Ovary (tissue), 9 donors: ENCODE measurements around the gene RNF123. TPM values are rescaled to one million over a fixed set of nuclear protein-coding genes. Genes with fewer than 3 reads are reported as not detected.

Experiments used
- DNase-seq, 5 donors: peaks; one replicate each; pipeline ENCODE4 v3.0.0-alpha.2; 2019 to 2020
- H3K27ac ChIP-seq, 2 donors: fragments of 200-600 bp; one replicate each; pipeline versions ENCODE4 v1.5.1 to v1.8.0; 2019 to 2022
- H3K27me3 ChIP-seq: fragments of 200-600 bp; one replicate; pipeline ENCODE4 v1.8.0; 2022
- H3K36me3 ChIP-seq: fragments of 200-600 bp; sonication (generic); one replicate; pipeline ENCODE4 v1.5.1; 2019
- H3K4me1 ChIP-seq: one replicate; pipeline ENCODE4 v1.8.1; 2013; ENCODE audit warnings: mild to moderate bottlenecking, moderate library complexity; ENCODE audit not compliant: insufficient read depth
- H3K4me3 ChIP-seq: fragments of 200-600 bp; sonication (generic); one replicate; pipeline ENCODE4 v1.5.1; 2017
- H3K9me3 ChIP-seq, 2 donors: fragments of 200-600 bp in 1 of 2; sonication (generic) in 1 of 2; one replicate each; pipeline versions ENCODE4 v1.5.1 to v1.8.1; 2013 to 2019; ENCODE audit warnings: mild to moderate bottlenecking in 1 of 2, moderate library complexity in 1 of 2
- EP300 ChIP-seq: sonication (generic); formaldehyde crosslinking; IDR thresholded peaks from one replicate; pipeline ENCODE4 v1.6.1; 2017; ENCODE audit warnings: antibody characterized with exemption
- POLR2A ChIP-seq: fragments of 450-650 bp; IDR thresholded peaks from one replicate; pipeline ENCODE4 v1.6.1; 2017; ENCODE audit warnings: antibody characterized with exemption, mild to moderate bottlenecking, moderate library complexity
- WGBS, 3 donors: extraction: QIAGEN DNeasy Blood & Tissue Kit in 1 of 3; methylation state at CpG; one replicate each; pipeline versions ENCODE4 v1.1.5 to v1.1.7; 2013 to 2017; 5-methylcytosine and 5-hydroxymethylcytosine counted together
- intact Hi-C, 4 donors: fragments of 100-400 bp; cut with DNase I; formaldehyde crosslinking; loops; one replicate each; pipeline versions ENCODE4 v1.11.0 to v1.15.1; 2022 to 2023
- polyA plus RNA-seq, 2 donors: library from polyadenylated mRNA; stranded (reverse); fragments of 200-250 nt in 1 of 2; fragments of 350-450 nt in 1 of 2; fragmentation: Illumina TruSeq in 1 of 2; extraction: RNeasy Lipid Tissue Mini Kit (QIAGEN cat#74804) in 1 of 2; gene quantifications; one replicate each; pipeline ENCODE4 v1.2.3, GENCODE V29; 2013 to 2014
- total RNA-seq, 7 donors: library from RNA; depleted of rRNA in 2 of 7; stranded (reverse); fragments of >200 nt in 2 of 7; fragmentation: NEBNext Ultra II Directional in 3 of 7; extraction: Animal tissue kit (Norgen Biotek cat#: 25700) in 3 of 7; gene quantifications; one replicate each; pipeline versions ENCODE4 v1.1.0 to v1.2.4, GENCODE V29; 2016 to 2023
- TF ChIP-seq, protein P1 (sequence below), 3 donors: fragments of 450-650 bp in 2 of 3; fragments of 200-600 bp in 1 of 3; IDR thresholded peaks; one replicate each; pipeline versions ENCODE4 v1.5.1 to v1.8.0; 2016 to 2022; ENCODE audit warnings: antibody characterized with exemption in 3 of 3, mild to moderate bottlenecking in 1 of 3
- donor health status: DM: no; HTN: no; CAD: no; lungs with moderate emphysema.
- donor health status: DM: no; HTN: no; CAD: no.
- donor health status: Bipolar disorder and iron deficiency.
- donor health status: DM: yes; HTN: yes; CAD: no.
- donor health status: DM: no; HTN: no; CAD: no.
- donor health status: DM: yes; HTN: yes; CAD: no.

Gene RNF123
- total and polyA plus RNA-seq, 9 donors: 15.9 to 37.6 (median 24.0) TPM

DNA sequence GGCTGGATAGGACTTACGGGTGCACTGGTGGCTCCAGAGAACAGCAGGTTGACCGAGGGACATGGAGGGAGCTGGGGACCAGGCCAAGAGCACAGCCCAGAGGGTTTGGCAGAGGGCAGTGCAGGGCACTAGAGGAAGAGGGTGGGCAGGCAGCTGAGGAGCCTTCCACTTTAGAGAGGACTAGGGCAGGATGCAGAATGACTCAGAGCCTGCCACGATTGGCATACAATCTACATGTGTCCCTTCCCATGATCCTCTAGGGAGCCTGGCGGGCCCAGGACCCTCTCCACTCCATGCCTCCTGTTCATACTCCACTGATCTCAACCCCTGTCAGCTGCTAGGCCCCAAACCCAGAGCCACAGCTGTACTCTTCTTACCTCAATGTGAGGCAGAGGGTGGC is 29.6 kb upstream of the RNF123 start:
- TF ChIP-seq, protein P1, sequence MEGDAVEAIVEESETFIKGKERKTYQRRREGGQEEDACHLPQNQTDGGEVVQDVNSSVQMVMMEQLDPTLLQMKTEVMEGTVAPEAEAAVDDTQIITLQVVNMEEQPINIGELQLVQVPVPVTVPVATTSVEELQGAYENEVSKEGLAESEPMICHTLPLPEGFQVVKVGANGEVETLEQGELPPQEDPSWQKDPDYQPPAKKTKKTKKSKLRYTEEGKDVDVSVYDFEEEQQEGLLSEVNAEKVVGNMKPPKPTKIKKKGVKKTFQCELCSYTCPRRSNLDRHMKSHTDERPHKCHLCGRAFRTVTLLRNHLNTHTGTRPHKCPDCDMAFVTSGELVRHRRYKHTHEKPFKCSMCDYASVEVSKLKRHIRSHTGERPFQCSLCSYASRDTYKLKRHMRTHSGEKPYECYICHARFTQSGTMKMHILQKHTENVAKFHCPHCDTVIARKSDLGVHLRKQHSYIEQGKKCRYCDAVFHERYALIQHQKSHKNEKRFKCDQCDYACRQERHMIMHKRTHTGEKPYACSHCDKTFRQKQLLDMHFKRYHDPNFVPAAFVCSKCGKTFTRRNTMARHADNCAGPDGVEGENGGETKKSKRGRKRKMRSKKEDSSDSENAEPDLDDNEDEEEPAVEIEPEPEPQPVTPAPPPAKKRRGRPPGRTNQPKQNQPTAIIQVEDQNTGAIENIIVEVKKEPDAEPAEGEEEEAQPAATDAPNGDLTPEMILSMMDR (IDR thresholded peaks at IDR 0.05): no peak
- TF ChIP-seq POLR2A (no peak), EP300 (no peak)
- no peak overlapping the region for H3K27ac ChIP-seq
- H3K9me3 ChIP-seq: no peaks in the 10 kb centered on the region
- no peak overlapping the region for H3K4me3 ChIP-seq
- WGBS, 3 donors: 78 to 83% (median 83%) methylated on average over 4 of the region's 4 CpGs
- no peak for DNase-seq
- intact Hi-C loops: no loop called here
- H3K27me3 ChIP-seq: no peaks in the 10 kb centered on the region
- no peaks in the 10 kb centered on the region for H3K4me1 ChIP-seq
- H3K36me3 ChIP-seq: no peaks in the 10 kb centered on the region

DNA sequence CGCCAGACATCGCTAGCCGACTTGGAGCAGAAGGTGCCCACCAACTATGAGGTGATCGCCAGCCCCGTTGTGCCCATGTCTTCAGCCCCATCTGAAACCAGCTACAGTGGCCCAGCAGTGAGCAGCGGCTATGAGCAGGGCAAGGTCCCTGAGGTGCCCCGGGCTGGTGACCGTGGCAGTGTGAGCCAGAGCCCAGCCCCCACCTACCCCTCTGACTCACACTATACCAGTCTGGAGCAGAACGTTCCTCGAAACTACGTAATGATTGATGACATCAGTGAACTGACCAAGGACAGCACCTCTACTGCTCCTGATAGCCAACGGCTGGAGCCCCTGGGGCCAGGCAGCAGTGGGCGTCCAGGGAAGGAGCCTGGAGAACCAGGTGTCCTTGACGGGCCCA is 28.1 kb upstream of the RNF123 start:
- WGBS, 3 donors: 71 to 80% (median 74%) methylated on average over 14 of the region's 14 CpGs
- intact Hi-C loops: no loop called here

DNA sequence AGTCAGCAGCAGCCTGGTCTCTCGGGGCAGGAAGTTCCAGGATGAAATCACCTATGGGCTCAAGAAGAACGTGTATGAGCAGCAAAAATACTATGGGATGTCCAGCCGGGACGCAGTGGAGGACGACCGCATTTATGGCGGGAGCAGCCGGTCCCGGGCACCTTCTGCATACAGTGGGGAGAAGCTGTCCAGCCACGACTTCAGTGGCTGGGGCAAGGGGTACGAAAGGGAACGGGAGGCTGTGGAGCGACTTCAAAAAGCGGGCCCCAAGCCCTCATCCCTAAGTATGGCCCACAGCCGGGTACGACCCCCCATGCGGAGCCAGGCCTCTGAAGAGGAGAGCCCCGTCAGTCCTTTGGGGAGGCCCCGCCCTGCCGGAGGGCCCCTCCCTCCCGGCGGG is 27.3 kb upstream of the RNF123 start:
- no peaks in the 10 kb centered on the region for H3K27me3 ChIP-seq
- WGBS, 3 donors: 85 to 86% (median 86%) methylated on average over 22 of the region's 22 CpGs

More for the DNA sequence above, 28.1 kb upstream of the RNF123 start:
- no peak for DNase-seq
- no peaks in the 10 kb centered on the region for H3K36me3 ChIP-seq
- H3K4me1 ChIP-seq: no peaks in the 10 kb centered on the region
- no peaks in the 10 kb centered on the region for H3K9me3 ChIP-seq
- no peak overlapping the region for H3K27ac ChIP-seq
- no peaks in the 10 kb centered on the region for H3K27me3 ChIP-seq
- no peak overlapping the region for H3K4me3 ChIP-seq
- TF ChIP-seq EP300: no peak

DNA sequence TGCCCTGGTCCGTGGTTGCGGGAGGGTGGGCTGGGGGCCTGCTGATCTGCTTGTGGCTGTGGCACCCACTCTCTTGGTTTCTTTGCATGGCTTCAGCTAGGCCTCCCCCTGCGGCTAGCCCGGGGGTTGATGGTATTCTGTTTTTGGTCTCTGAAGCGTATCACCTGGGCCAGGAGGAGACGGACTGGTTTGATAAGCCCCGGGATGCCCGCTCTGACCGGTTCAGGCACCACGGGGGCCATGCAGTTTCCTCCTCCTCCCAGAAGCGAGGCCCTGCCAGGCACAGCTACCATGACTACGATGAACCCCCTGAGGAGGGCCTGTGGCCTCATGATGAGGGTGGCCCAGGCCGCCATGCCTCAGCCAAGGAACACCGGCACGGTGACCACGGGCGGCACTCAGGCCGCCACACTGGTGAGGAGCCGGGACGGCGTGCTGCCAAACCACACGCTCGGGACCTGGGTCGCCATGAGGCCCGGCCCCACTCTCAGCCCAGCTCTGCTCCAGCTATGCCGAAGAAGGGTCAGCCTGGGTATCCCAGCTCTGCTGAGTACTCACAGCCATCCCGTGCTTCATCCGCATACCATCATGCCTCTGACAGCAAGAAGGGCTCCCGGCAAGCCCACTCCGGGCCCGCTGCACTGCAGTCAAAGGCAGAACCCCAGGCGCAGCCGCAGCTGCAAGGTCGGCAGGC is 26.5 kb upstream of the RNF123 start:
- WGBS, 3 donors: 91 to 92% (median 92%) methylated on average over 18 to 34 of the region's 34 CpGs
- no peaks in the 10 kb centered on the region for H3K27me3 ChIP-seq

More for the DNA sequence above, 27.3 kb upstream of the RNF123 start:
- TF ChIP-seq EP300: no peak
- TF ChIP-seq, protein P1 (IDR thresholded peaks at IDR 0.05): no peak
- no peak for TF ChIP-seq POLR2A
- Histone ChIP-seq H3K9me3 (no peaks in the 10 kb centered on the region), H3K4me1 (no peaks in the 10 kb centered on the region), H3K27ac (no peak overlapping the region), H3K36me3 (no peaks in the 10 kb centered on the region), H3K4me3 (no peak overlapping the region)
- DNase-seq: no peak
- intact Hi-C loops: no loop called here

DNA sequence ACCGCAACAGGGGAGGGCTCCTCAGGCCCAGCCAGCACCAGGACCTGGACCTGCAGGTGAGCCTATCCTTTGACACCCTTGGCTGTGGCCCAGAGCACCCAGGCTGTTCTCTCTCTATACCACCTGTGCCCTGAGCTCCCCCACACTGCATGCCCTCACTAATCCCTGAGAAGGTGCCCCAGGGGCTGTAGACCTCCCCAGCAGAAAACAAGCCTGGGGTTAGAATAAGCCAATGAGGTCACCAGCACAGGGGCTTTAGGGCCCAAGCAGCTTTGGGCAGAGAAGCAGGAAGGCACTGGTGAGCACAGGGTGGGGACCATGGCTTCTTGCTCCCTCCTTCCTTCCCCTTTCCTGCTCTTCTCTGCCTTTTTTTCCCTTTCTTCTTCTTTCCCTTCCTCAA is 25.5 kb upstream of the RNF123 start:
- H3K4me3 ChIP-seq: no peak overlapping the region
- no peaks in the 10 kb centered on the region for H3K36me3 ChIP-seq
- H3K4me1 ChIP-seq: no peaks in the 10 kb centered on the region
- no peaks in the 10 kb centered on the region for H3K27me3 ChIP-seq
- 97 to 100% (median 100%) methylated on average over 1 of the region's 1 CpG for WGBS, 3 donors
- TF ChIP-seq, protein P1 (IDR thresholded peaks at IDR 0.05): no peak
- no peak for TF ChIP-seq EP300
- no peak for TF ChIP-seq POLR2A
- DNase-seq: no peak
- H3K27ac ChIP-seq: no peak overlapping the region
- H3K9me3 ChIP-seq: no peaks in the 10 kb centered on the region
- intact Hi-C loops: no loop called here

More for the DNA sequence above, 26.5 kb upstream of the RNF123 start:
- Histone ChIP-seq H3K4me3 (no peak overlapping the region), H3K4me1 (no peaks in the 10 kb centered on the region), H3K27ac (no peak overlapping the region), H3K9me3 (no peaks in the 10 kb centered on the region), H3K36me3 (no peaks in the 10 kb centered on the region)
- intact Hi-C loops: no loop called here
- no peak for DNase-seq
- TF ChIP-seq EP300 (no peak), POLR2A (no peak)
- TF ChIP-seq, protein P1 (IDR thresholded peaks at IDR 0.05): no peak
